PC-3 (cell line): ENCODE results near the gene USH2A.

ENCODE experiments used
- CTCF ChIP-seq: fragments of 300-600 bp; sonication (generic); conservative IDR thresholded peaks from 2 replicates; pipeline ENCODE4 v1.5.1; 2017; ENCODE audit warnings: antibody characterized with exemption, low read depth, mild to moderate bottlenecking, low read length
- EZH2 ChIP-seq: fragments of 300-600 bp; sonication (generic); IDR thresholded peaks from one replicate; pipeline ENCODE4 v1.6.1; 2017; ENCODE audit warnings: antibody characterized with exemption, mild to moderate bottlenecking, low read length; ENCODE audit not compliant: unreplicated experiment
- EZH2phosphoT487 ChIP-seq: fragments of 300-600 bp; sonication (generic); IDR thresholded peaks from 2 replicates; pipeline ENCODE4 v1.6.1; 2018; ENCODE audit warnings: mild to moderate bottlenecking, antibody characterized with exemption, low read length, borderline replicate concordance

GRCh38 chr1:216076751-216077150, 346.5 kb downstream of the USH2A start:
- TF ChIP-seq CTCF: no peak
- no peak for TF ChIP-seq EZH2
- no peak for TF ChIP-seq EZH2phosphoT487
